Suprapubic skin (tissue), 3 donors: ENCODE measurements around the gene DNAH10.

Experiments
- CTCF ChIP-seq, 2 donors: fragments of 200-600 bp in 1 of 2; fragments of 450-650 bp in 1 of 2; sonication (generic) in 1 of 2; IDR thresholded peaks; one replicate each; pipeline ENCODE4 v1.5.1; 2016 to 2019; ENCODE audit warnings: antibody characterized with exemption in 2 of 2, mild to moderate bottlenecking in 1 of 2, moderate library complexity in 1 of 2
- EP300 ChIP-seq: sonication (generic); formaldehyde crosslinking; IDR thresholded peaks from one replicate; pipeline ENCODE4 v1.6.1; 2017; ENCODE audit warnings: antibody characterized with exemption
- POLR2A ChIP-seq, 2 donors: fragments of 450-650 bp; IDR thresholded peaks; one replicate each; pipeline ENCODE4 v1.6.1; 2017; ENCODE audit warnings: antibody characterized with exemption in 2 of 2, mild to moderate bottlenecking in 2 of 2, moderate library complexity in 2 of 2

GRCh38 chr12:123731596-123731995 lies 30.5 kb upstream of the DNAH10 start:
- TF ChIP-seq CTCF (IDR thresholded peaks at IDR 0.05), result no peak
- TF ChIP-seq POLR2A (IDR thresholded peaks at IDR 0.05), result no peak
- no peak for TF ChIP-seq EP300
